ENCODE measurements around the gene ERI3. TPM values are rescaled to one million over a fixed set of nuclear protein-coding genes. Genes with fewer than 3 reads are reported as not detected.

The ERI3 gene
- polyA plus RNA-seq, 1 donor: 38.3 TPM

- H3K27me3 ChIP-seq (ENCODE audit: control insufficient read depth, insufficient read depth, low read length): no peaks in the 10 kb centered on the region
- no peak for DNase-seq
- no peaks in the 10 kb centered on the region for H3K9me3 ChIP-seq (ENCODE audit: control insufficient read depth, low read depth, low read length)
- H3K27ac ChIP-seq (ENCODE audit: low read length): no peak overlapping the region
- H3K4me3 ChIP-seq (ENCODE audit: low read length): no peak overlapping the region
- H3K4me1 ChIP-seq (ENCODE audit: control insufficient read depth, insufficient read depth, low read length): no peaks in the 10 kb centered on the region
- H3K36me3 ChIP-seq (ENCODE audit: control insufficient read depth, insufficient read depth, low read length): no peaks in the 10 kb centered on the region
- no CpG with 5 or more reads among the region's 2 CpGs for WGBS (ENCODE audit: insufficient coverage, low lambda C conversion rate)
These were observed 3.8 kb downstream of the ERI3 start for GRCh38 chr1:44351289-44351688.

GRCh38 chr1:44348061-44348485 lies 7.0 kb downstream of the ERI3 start:
- no CpG with 5 or more reads among the region's 4 CpGs for WGBS (ENCODE audit: insufficient coverage, low lambda C conversion rate)
- no peaks in the 10 kb centered on the region for H3K27me3 ChIP-seq (ENCODE audit: control insufficient read depth, insufficient read depth, low read length)
- no peak for DNase-seq
- no peaks in the 10 kb centered on the region for H3K4me1 ChIP-seq (ENCODE audit: control insufficient read depth, insufficient read depth, low read length)
- no peak overlapping the region for H3K4me3 ChIP-seq (ENCODE audit: low read length)
- no peaks in the 10 kb centered on the region for H3K9me3 ChIP-seq (ENCODE audit: control insufficient read depth, low read depth, low read length)
- no peaks in the 10 kb centered on the region for H3K36me3 ChIP-seq (ENCODE audit: control insufficient read depth, insufficient read depth, low read length)
- no peak overlapping the region for H3K27ac ChIP-seq (ENCODE audit: low read length)

GRCh38 chr1:44347280-44347679 lies 7.8 kb downstream of the ERI3 start:
- no peaks in the 10 kb centered on the region for H3K36me3 ChIP-seq (ENCODE audit: control insufficient read depth, insufficient read depth, low read length)
- H3K27me3 ChIP-seq (ENCODE audit: control insufficient read depth, insufficient read depth, low read length): no peaks in the 10 kb centered on the region
- 68% methylated on average over 2 of the region's 4 CpGs for WGBS (ENCODE audit: insufficient coverage, low lambda C conversion rate)
- no peaks in the 10 kb centered on the region for H3K4me1 ChIP-seq (ENCODE audit: control insufficient read depth, insufficient read depth, low read length)
- H3K27ac ChIP-seq (ENCODE audit: low read length): no peak overlapping the region
- H3K9me3 ChIP-seq (ENCODE audit: control insufficient read depth, low read depth, low read length): no peaks in the 10 kb centered on the region
- no peak for DNase-seq
- H3K4me3 ChIP-seq (ENCODE audit: low read length): no peak overlapping the region

- H3K27me3 ChIP-seq (ENCODE audit: control insufficient read depth, insufficient read depth, low read length): no peaks in the 10 kb centered on the region
- no peak overlapping the region for H3K4me3 ChIP-seq (ENCODE audit: low read length)
- 100% methylated on average over 1 of the region's 6 CpGs for whole genome bisulfite sequencing (ENCODE audit: insufficient coverage, low lambda C conversion rate)
- no peak overlapping the region for H3K27ac ChIP-seq (ENCODE audit: low read length)
- H3K4me1 ChIP-seq (ENCODE audit: control insufficient read depth, insufficient read depth, low read length): no peaks in the 10 kb centered on the region
- no peak for DNase-seq
- no peaks in the 10 kb centered on the region for H3K9me3 ChIP-seq (ENCODE audit: control insufficient read depth, low read depth, low read length)
- no peaks in the 10 kb centered on the region for H3K36me3 ChIP-seq (ENCODE audit: control insufficient read depth, insufficient read depth, low read length)
These were observed 8.2 kb downstream of the ERI3 start for GRCh38 chr1:44346878-44347277.

- WGBS (ENCODE audit: insufficient coverage, low lambda C conversion rate): 80% methylated on average over 1 of the region's 2 CpGs
- no peaks in the 10 kb centered on the region for H3K27me3 ChIP-seq (ENCODE audit: control insufficient read depth, insufficient read depth, low read length)
These were observed 8.9 kb downstream of the ERI3 start for GRCh38 chr1:44346184-44346583.

GRCh38 chr1:44345187-44345775 lies 9.8 kb downstream of the ERI3 start:
- no peaks in the 10 kb centered on the region for H3K36me3 ChIP-seq (ENCODE audit: control insufficient read depth, insufficient read depth, low read length)
- H3K4me1 ChIP-seq (ENCODE audit: control insufficient read depth, insufficient read depth, low read length): no peaks in the 10 kb centered on the region
- no peak overlapping the region for H3K27ac ChIP-seq (ENCODE audit: low read length)
- no peak for DNase-seq
- no peaks in the 10 kb centered on the region for H3K9me3 ChIP-seq (ENCODE audit: control insufficient read depth, low read depth, low read length)
- no peaks in the 10 kb centered on the region for H3K27me3 ChIP-seq (ENCODE audit: control insufficient read depth, insufficient read depth, low read length)
- no peak overlapping the region for H3K4me3 ChIP-seq (ENCODE audit: low read length)

More at GRCh38 chr1:44346184-44346583, 8.9 kb downstream of the ERI3 start:
- DNase-seq: no peak
- H3K4me3 ChIP-seq (ENCODE audit: low read length): no peak overlapping the region
- H3K9me3 ChIP-seq (ENCODE audit: control insufficient read depth, low read depth, low read length): no peaks in the 10 kb centered on the region
- no peaks in the 10 kb centered on the region for H3K4me1 ChIP-seq (ENCODE audit: control insufficient read depth, insufficient read depth, low read length)
- no peaks in the 10 kb centered on the region for H3K36me3 ChIP-seq (ENCODE audit: control insufficient read depth, insufficient read depth, low read length)
- no peak overlapping the region for H3K27ac ChIP-seq (ENCODE audit: low read length)

- no peaks in the 10 kb centered on the region for H3K4me1 ChIP-seq (ENCODE audit: control insufficient read depth, insufficient read depth, low read length)
- WGBS (ENCODE audit: insufficient coverage, low lambda C conversion rate): no CpG with 5 or more reads among the region's 4 CpGs
- no peaks in the 10 kb centered on the region for H3K9me3 ChIP-seq (ENCODE audit: control insufficient read depth, low read depth, low read length)
- DNase-seq: no peak
- H3K27me3 ChIP-seq (ENCODE audit: control insufficient read depth, insufficient read depth, low read length): no peaks in the 10 kb centered on the region
- H3K27ac ChIP-seq (ENCODE audit: low read length): no peak overlapping the region
- H3K4me3 ChIP-seq (ENCODE audit: low read length): no peak overlapping the region
- peaks cover 34% of the 10 kb centered on the region for H3K36me3 ChIP-seq (ENCODE audit: control insufficient read depth, insufficient read depth, low read length)
These were observed 15.3 kb downstream of the ERI3 start for GRCh38 chr1:44339731-44340130.

- H3K4me3 ChIP-seq (ENCODE audit: low read length): no peak overlapping the region
- no CpG with 5 or more reads among the region's 2 CpGs for WGBS (ENCODE audit: insufficient coverage, low lambda C conversion rate)
- peaks cover 3% of the 10 kb centered on the region for H3K4me1 ChIP-seq (ENCODE audit: control insufficient read depth, insufficient read depth, low read length)
- H3K27me3 ChIP-seq (ENCODE audit: control insufficient read depth, insufficient read depth, low read length): no peaks in the 10 kb centered on the region
- H3K27ac ChIP-seq (ENCODE audit: low read length): no peak overlapping the region
- DNase-seq: no peak
- peaks cover 42% of the 10 kb centered on the region for H3K36me3 ChIP-seq (ENCODE audit: control insufficient read depth, insufficient read depth, low read length)
- no peaks in the 10 kb centered on the region for H3K9me3 ChIP-seq (ENCODE audit: control insufficient read depth, low read depth, low read length)
These were observed 16.9 kb downstream of the ERI3 start for GRCh38 chr1:44338136-44338535.

- DNase-seq: no peak
- H3K27me3 ChIP-seq (ENCODE audit: control insufficient read depth, insufficient read depth, low read length): no peaks in the 10 kb centered on the region
- no peak overlapping the region for H3K27ac ChIP-seq (ENCODE audit: low read length)
- H3K4me3 ChIP-seq (ENCODE audit: low read length): no peak overlapping the region
- 61% methylated on average over 2 of the region's 3 CpGs for WGBS (ENCODE audit: insufficient coverage, low lambda C conversion rate)
- H3K4me1 ChIP-seq (ENCODE audit: control insufficient read depth, insufficient read depth, low read length): peaks cover 3% of the 10 kb centered on the region
- peaks cover 47% of the 10 kb centered on the region for H3K36me3 ChIP-seq (ENCODE audit: control insufficient read depth, insufficient read depth, low read length)
- no peaks in the 10 kb centered on the region for H3K9me3 ChIP-seq (ENCODE audit: control insufficient read depth, low read depth, low read length)
These were observed 18.4 kb downstream of the ERI3 start for GRCh38 chr1:44336668-44337067.

- no CpG with 5 or more reads among the region's 3 CpGs for WGBS (ENCODE audit: insufficient coverage, low lambda C conversion rate)
- peaks cover 50% of the 10 kb centered on the region for H3K36me3 ChIP-seq (ENCODE audit: control insufficient read depth, insufficient read depth, low read length)
- no peak for DNase-seq
- H3K27ac ChIP-seq (ENCODE audit: low read length): no peak overlapping the region
- H3K4me1 ChIP-seq (ENCODE audit: control insufficient read depth, insufficient read depth, low read length): peaks cover 3% of the 10 kb centered on the region
- H3K27me3 ChIP-seq (ENCODE audit: control insufficient read depth, insufficient read depth, low read length): no peaks in the 10 kb centered on the region
- H3K4me3 ChIP-seq (ENCODE audit: low read length): no peak overlapping the region
- H3K9me3 ChIP-seq (ENCODE audit: control insufficient read depth, low read depth, low read length): no peaks in the 10 kb centered on the region
These were observed 20.1 kb downstream of the ERI3 start for GRCh38 chr1:44334968-44335367.

GRCh38 chr1:44333376-44333775 lies 21.7 kb downstream of the ERI3 start:
- H3K36me3 ChIP-seq (ENCODE audit: control insufficient read depth, insufficient read depth, low read length): peaks cover 47% of the 10 kb centered on the region
- no peaks in the 10 kb centered on the region for H3K9me3 ChIP-seq (ENCODE audit: control insufficient read depth, low read depth, low read length)
- DNase-seq: peak; percentile 31 to 67
- no CpG with 5 or more reads among the region's 6 CpGs for WGBS (ENCODE audit: insufficient coverage, low lambda C conversion rate)
- H3K4me1 ChIP-seq (ENCODE audit: control insufficient read depth, insufficient read depth, low read length): peaks cover 3% of the 10 kb centered on the region
- H3K4me3 ChIP-seq (ENCODE audit: low read length): no peak overlapping the region
- no peaks in the 10 kb centered on the region for H3K27me3 ChIP-seq (ENCODE audit: control insufficient read depth, insufficient read depth, low read length)
- H3K27ac ChIP-seq (ENCODE audit: low read length): no peak overlapping the region

All from large intestine (tissue), 3 donors.